ENCODE measurements around the gene MBTPS2.

GRCh38 chrX:21926116-21926515 lies 86.7 kb downstream of the MBTPS2 start:
- TF ChIP-seq POLR2A (IDR thresholded peaks at IDR 0.05) (no peak), CTCF (IDR thresholded peaks at IDR 0.05) (no peak)
